Vagina (tissue), 2 donors: ENCODE data around the gene TBC1D17.

ENCODE experiments used
- CTCF ChIP-seq, 3 experiments: fragments of 450-650 bp in 2 of 3; fragments of 200-600 bp in 1 of 3; sonication (generic) in 1 of 3; IDR thresholded peaks; one replicate each; pipeline ENCODE4 v1.5.1; 2017 to 2019; ENCODE audit warnings: antibody characterized with exemption in 3 of 3, mild to moderate bottlenecking in 2 of 3, moderate library complexity in 2 of 3
- POLR2A ChIP-seq, 2 donors: fragments of 450-650 bp; IDR thresholded peaks; one replicate each; pipeline ENCODE4 v1.6.1; 2017; ENCODE audit warnings: antibody characterized with exemption in 2 of 2, mild to moderate bottlenecking in 2 of 2, moderate library complexity in 2 of 2

GRCh38 chr19:49857061-49857837 lies 20.3 kb upstream of the TBC1D17 start:
- TF ChIP-seq CTCF (IDR thresholded peaks at IDR 0.05), result no peak
- no peak for TF ChIP-seq POLR2A (IDR thresholded peaks at IDR 0.05)
